ENCODE results near the gene HRCT1.

Gene HRCT1

DNA sequence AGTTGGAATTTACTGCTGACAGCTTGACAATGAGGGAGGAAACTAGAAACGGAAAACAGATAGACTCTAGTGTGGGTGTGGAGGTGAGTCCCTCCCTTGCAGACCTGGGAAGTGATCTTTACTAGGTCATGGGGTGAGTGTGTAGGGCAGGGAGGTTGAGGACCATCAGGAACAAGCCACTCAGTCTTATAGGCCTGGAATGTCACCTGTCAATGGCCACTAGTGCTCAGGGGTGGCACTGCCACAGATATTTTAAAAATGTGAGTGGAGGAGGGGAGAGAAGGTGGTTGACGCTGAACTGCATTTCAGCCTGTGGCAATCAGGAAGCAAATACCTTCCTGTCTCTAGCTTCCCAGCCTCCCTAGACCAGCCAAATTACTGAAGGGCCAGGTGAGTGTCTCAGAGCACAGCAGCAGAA lies 42.9 kb downstream of the HRCT1 start:
- no peak overlapping the region for H3K27ac ChIP-seq (ENCODE audit: low read length)
- H3K27me3 ChIP-seq (ENCODE audit: control insufficient read depth, insufficient read depth, low read length), result peaks cover 37% of the 10 kb centered on the region
- H3K36me3 ChIP-seq (ENCODE audit: control insufficient read depth, low read depth, low read length), result no peaks in the 10 kb centered on the region
- H3K9ac ChIP-seq (ENCODE audit: low read length), result no peak overlapping the region
- H3K4me3 ChIP-seq (ENCODE audit: low read length), result no peak overlapping the region
- H3K9me3 ChIP-seq (ENCODE audit: control insufficient read depth, low read depth, low read length), result no peaks in the 10 kb centered on the region
- H3K4me1 ChIP-seq (ENCODE audit: control insufficient read depth, low read depth, low read length), result no peaks in the 10 kb centered on the region

DNA sequence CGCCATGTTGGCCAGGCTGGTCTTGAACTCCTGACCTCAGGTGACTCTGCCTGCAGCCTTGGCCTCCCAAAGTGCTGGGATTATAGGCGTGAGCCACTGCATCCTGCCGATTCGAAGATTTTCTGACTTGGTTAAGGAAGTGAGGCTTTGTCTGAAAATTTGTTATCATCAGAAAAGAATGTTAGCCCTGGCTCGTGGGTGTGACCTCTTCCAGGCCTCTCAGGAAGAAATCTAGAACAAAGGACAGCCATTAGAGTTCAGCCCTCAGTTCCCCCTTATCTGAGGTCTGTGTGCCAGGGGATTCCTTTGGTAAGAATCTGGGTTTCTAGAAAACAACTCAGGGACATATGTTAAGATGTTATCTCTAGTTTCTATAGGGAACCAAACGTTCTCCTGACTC lies 45.7 kb downstream of the HRCT1 start:
- no peak overlapping the region for H3K9ac ChIP-seq (ENCODE audit: low read length)
- peaks cover 28% of the 10 kb centered on the region for H3K27me3 ChIP-seq (ENCODE audit: control insufficient read depth, insufficient read depth, low read length)
- no peaks in the 10 kb centered on the region for H3K9me3 ChIP-seq (ENCODE audit: control insufficient read depth, low read depth, low read length)
- H3K4me1 ChIP-seq (ENCODE audit: control insufficient read depth, low read depth, low read length), result no peaks in the 10 kb centered on the region
- no peak overlapping the region for H3K4me3 ChIP-seq (ENCODE audit: low read length)
- H3K36me3 ChIP-seq (ENCODE audit: control insufficient read depth, low read depth, low read length), result no peaks in the 10 kb centered on the region
- H3K27ac ChIP-seq (ENCODE audit: low read length), result no peak overlapping the region

DNA sequence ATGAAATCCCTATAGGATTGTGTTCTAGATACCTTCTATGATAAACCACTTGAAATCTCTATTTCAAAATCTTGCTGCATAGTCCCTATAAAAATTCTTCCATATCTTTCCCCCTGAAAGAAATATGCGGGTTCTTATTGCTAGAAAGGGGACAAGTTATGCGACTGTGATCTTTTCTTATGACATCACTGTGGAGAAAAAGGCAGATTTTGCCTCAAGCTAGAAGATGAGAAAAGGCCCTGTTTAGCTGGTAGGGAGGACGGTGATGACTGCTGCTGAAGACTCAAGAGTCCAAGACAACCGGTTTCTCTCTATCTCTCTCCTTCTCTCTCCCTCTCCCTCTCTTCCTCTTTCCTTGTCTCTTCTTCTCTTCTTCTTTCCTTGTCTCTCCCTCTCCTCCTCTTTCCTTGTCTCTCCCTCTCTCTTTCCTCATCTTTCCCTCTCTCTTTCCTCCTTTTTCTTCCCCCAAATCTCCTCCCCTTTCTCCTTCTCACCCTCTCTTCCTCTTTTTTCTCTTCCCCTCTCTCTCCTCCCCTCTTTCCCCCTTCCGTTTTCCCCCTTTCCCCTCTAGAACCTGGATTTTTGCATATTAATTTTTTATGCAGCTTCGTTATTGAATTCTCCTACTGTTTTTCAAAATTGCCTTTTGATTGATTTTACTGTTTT lies 46.7 kb downstream of the HRCT1 start:
- peaks cover 25% of the 10 kb centered on the region for H3K27me3 ChIP-seq (ENCODE audit: control insufficient read depth, insufficient read depth, low read length)
- H3K27ac ChIP-seq (ENCODE audit: low read length), result no peak overlapping the region
- no peak overlapping the region for H3K9ac ChIP-seq (ENCODE audit: low read length)
- no peaks in the 10 kb centered on the region for H3K9me3 ChIP-seq (ENCODE audit: control insufficient read depth, low read depth, low read length)
- H3K4me3 ChIP-seq (ENCODE audit: low read length), result no peak overlapping the region
- no peaks in the 10 kb centered on the region for H3K36me3 ChIP-seq (ENCODE audit: control insufficient read depth, low read depth, low read length)
- H3K4me1 ChIP-seq (ENCODE audit: control insufficient read depth, low read depth, low read length), result no peaks in the 10 kb centered on the region

DNA sequence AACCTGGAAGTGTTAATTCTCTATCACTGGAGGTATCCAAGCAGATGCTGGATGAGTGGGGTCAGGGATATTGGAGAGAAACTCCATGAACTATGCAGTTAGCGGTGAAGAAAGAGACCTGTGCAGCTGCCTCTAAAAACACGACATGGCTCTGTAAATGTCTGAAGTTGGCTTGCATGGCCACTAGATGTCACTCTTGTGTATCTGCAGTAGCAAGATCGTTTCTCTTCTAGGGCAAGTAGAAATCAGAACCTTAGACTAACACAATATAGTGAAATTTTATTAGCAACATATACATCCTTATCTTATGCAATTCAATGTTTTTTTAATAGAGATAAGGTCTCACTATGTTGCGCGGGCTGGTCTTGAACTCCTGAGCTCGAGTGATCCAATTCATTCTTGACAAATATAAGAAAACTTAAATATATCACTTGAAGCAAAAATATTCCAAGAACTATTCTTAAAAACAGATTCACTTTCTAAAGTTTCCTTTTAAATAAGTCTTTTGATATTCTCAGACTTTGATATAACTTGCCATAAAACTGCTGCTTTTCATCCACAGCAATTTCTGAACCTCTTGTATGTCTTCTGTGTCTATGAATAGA lies 49.0 kb downstream of the HRCT1 start:
- Histone ChIP-seq H3K36me3 (ENCODE audit: control insufficient read depth, low read depth, low read length) (no peaks in the 10 kb centered on the region), H3K4me3 (ENCODE audit: low read length) (no peak overlapping the region), H3K27ac (ENCODE audit: low read length) (no peak overlapping the region)

DNA sequence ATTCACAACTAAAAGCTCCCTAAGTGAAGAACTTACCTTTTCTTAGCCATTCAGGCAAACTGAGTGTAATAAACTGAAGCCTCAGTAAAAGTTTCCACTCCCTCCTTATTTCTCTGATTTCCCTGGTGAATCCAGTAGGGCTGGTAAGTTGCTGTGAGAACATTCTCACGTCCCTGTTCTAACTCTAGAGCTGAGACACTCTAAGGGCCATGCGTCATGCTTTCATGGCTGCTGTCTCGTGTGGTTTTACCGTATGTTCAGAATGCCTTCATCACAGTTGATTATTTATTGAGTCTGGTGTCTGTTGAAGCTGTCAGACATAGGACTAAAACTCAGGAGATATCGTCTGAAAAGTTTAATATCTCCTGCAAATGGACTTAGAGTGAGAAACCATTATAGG lies 50.6 kb downstream of the HRCT1 start:
- no peaks in the 10 kb centered on the region for H3K36me3 ChIP-seq (ENCODE audit: control insufficient read depth, low read depth, low read length)
- no peak overlapping the region for H3K9ac ChIP-seq (ENCODE audit: low read length)
- H3K4me3 ChIP-seq (ENCODE audit: low read length), result no peak overlapping the region

More for the DNA sequence above, 49.0 kb downstream of the HRCT1 start:
- Histone ChIP-seq H3K27me3 (ENCODE audit: control insufficient read depth, insufficient read depth, low read length) (peaks cover 17% of the 10 kb centered on the region), H3K9me3 (ENCODE audit: control insufficient read depth, low read depth, low read length) (no peaks in the 10 kb centered on the region), H3K9ac (ENCODE audit: low read length) (no peak overlapping the region), H3K4me1 (ENCODE audit: control insufficient read depth, low read depth, low read length) (no peaks in the 10 kb centered on the region)

More for the DNA sequence above, 50.6 kb downstream of the HRCT1 start:
- no peak overlapping the region for H3K27ac ChIP-seq (ENCODE audit: low read length)
- H3K9me3 ChIP-seq (ENCODE audit: control insufficient read depth, low read depth, low read length), result no peaks in the 10 kb centered on the region
- no peaks in the 10 kb centered on the region for H3K4me1 ChIP-seq (ENCODE audit: control insufficient read depth, low read depth, low read length)
- peaks cover 17% of the 10 kb centered on the region for H3K27me3 ChIP-seq (ENCODE audit: control insufficient read depth, insufficient read depth, low read length)
